K562 (cell line): ENCODE data around the gene CCDC127. TPM values are rescaled to one million over a fixed set of nuclear protein-coding genes. Genes with fewer than 3 reads are reported as not detected.
A peak's percentile ranks its signal among the peaks of the same experiment; 100 is the strongest.

Experiments
- ATAC-seq: fragments of 200-7000 bp; cut with Tn5 transposase; 3 replicates; pipeline ENCODE4 v1.9.1; 2020; ENCODE audit warnings: moderate library complexity
- BruUV-seq: library from RNA; stranded (reverse); fragments of 400-500 nt; replicated peaks from 2 replicates; lab custom pipeline; 2021; lab: Mats Ljungman, UMichigan
- CTCF ChIA-PET: fragments of 300-600 bp; formaldehyde crosslinking; extraction: SDS; loops from one replicate; lab custom pipeline; 2021; ENCODE audit warnings: low intra/inter-chr PET ratio; lab: Yijun Ruan, JAX
- POLR2A ChIA-PET: fragments of 300-600, 350-650 bp; sonication (Branson Sonifier 250); formaldehyde crosslinking; extraction: SDS; loops from one replicate; lab custom pipeline; 2021; ENCODE audit warnings: antibody characterized with exemption, inconsistent platforms; lab: Yijun Ruan, JAX
- DNase-seq, 4 experiments: peaks; one replicate each; pipeline versions ENCODE4 v3.0.0 to v3.0.0-alpha.2; 2011 to 2018; ENCODE audit warnings: low spot score in 3 of 4, mixed read lengths in 3 of 4; ENCODE audit errors: extremely low read depth in 1 of 4
- FAIRE-seq: peaks from 2 replicates; lab custom pipeline; 2011; peaks lifted over from hg19 to GRCh38; lab: Jason Lieb, UNC
- H2AFZ ChIP-seq: 2 replicates; pipeline ENCODE4 v1.6.0; 2011; ENCODE audit warnings: low read depth, low read length, control low read depth, inconsistent platforms
- H3K27ac ChIP-seq: fragments of 200-600 bp; 3 replicates; pipeline ENCODE4 v1.8.0; 2011; ENCODE audit warnings: low read depth, mild to moderate bottlenecking, control low read depth, inconsistent platforms, low read length, moderate library complexity, mixed read lengths; ENCODE audit errors: extremely low read depth
- H3K27me3 ChIP-seq, 2 experiments: fragments of 300-600 bp in 1 of 2; 2 replicates in 1 of 2; 3 replicates in 1 of 2; pipeline versions ENCODE4 v1.6.0 to v1.8.0; 2011; ENCODE audit warnings: inconsistent platforms in 2 of 2, low read length in 2 of 2, mild to moderate bottlenecking in 1 of 2, mixed read lengths in 1 of 2, moderate library complexity in 1 of 2; ENCODE audit not compliant: control insufficient read depth in 2 of 2, insufficient read depth in 2 of 2
- H3K36me3 ChIP-seq: fragments of 300-600 bp; 3 replicates; pipeline ENCODE4 v1.8.0; 2011; ENCODE audit warnings: mild to moderate bottlenecking, low read length, inconsistent platforms; ENCODE audit not compliant: control insufficient read depth, insufficient read depth
- H3K4me1 ChIP-seq, 2 experiments: fragments of 200-600 bp in 1 of 2; replicated peaks in 1 of 2; 2 replicates in 1 of 2; 3 replicates in 1 of 2; pipeline versions ENCODE4 v1.5.1 to v1.8.0; 2011; ENCODE audit warnings: inconsistent platforms in 2 of 2, low read length in 2 of 2, mild to moderate bottlenecking in 1 of 2, mixed read lengths in 1 of 2, moderate library complexity in 1 of 2; ENCODE audit not compliant: control insufficient read depth in 2 of 2, insufficient read depth in 2 of 2
- H3K4me2 ChIP-seq: 2 replicates; pipeline ENCODE4 v1.6.1; 2011; ENCODE audit warnings: low read length, control low read depth, inconsistent platforms, mixed read lengths; ENCODE audit not compliant: insufficient read depth
- H3K4me3 ChIP-seq: fragments of 200-600 bp; sonication (generic), shearing (Covaris generic); 2 replicates; pipeline ENCODE4 v1.5.1; 2016; ENCODE audit warnings: control low read depth, inconsistent platforms
- H3K79me2 ChIP-seq: fragments of 200-600 bp; 3 replicates; pipeline ENCODE4 v1.8.0; 2011; ENCODE audit warnings: low read length, inconsistent platforms; ENCODE audit not compliant: control insufficient read depth, insufficient read depth
- H3K9ac ChIP-seq, 2 experiments: 2 replicates each; pipeline versions ENCODE4 v1.6.0 to v1.6.1; 2011; ENCODE audit warnings: low read depth in 2 of 2, low read length in 2 of 2, control low read depth in 1 of 2, inconsistent platforms in 1 of 2, mild to moderate bottlenecking in 1 of 2, mixed read lengths in 1 of 2; ENCODE audit not compliant: insufficient read depth in 1 of 2
- H3K9me1 ChIP-seq: one replicate; pipeline ENCODE4 v1.6.0; 2011; ENCODE audit warnings: inconsistent platforms, mild to moderate bottlenecking, low read length, moderate library complexity; ENCODE audit not compliant: control insufficient read depth, insufficient read depth
- H3K9me3 ChIP-seq: replicated peaks from 2 replicates; pipeline ENCODE4 v1.5.1; 2011; ENCODE audit warnings: low read depth, low read length, inconsistent platforms; ENCODE audit not compliant: control insufficient read depth, insufficient read depth
- H4K20me1 ChIP-seq: replicated peaks from 2 replicates; pipeline ENCODE4 v1.6.1; 2011; ENCODE audit warnings: low read length, inconsistent platforms, mixed read lengths; ENCODE audit not compliant: control insufficient read depth, insufficient read depth
- RBM25 ChIP-seq: fragments of 200-400 bp; formaldehyde crosslinking; IDR thresholded peaks from 2 replicates; pipeline ENCODE4 v1.6.1; 2018; ENCODE audit warnings: low read length, low read depth, moderate library complexity; ENCODE audit not compliant: severe bottlenecking
- ZBTB33 ChIP-seq: sonication (generic); formaldehyde crosslinking; IDR thresholded peaks from 2 replicates; pipeline ENCODE4 v1.8.1; 2023; ENCODE audit warnings: mild to moderate bottlenecking, missing genetic modification reagents
- ZNF324 ChIP-seq: fragments of 250-450 bp; sonication (Bioruptor Pico); IDR thresholded peaks from 2 replicates; pipeline ENCODE4 v1.4.0; 2020; ENCODE audit warnings: mild to moderate bottlenecking
- WGBS: fragments of 100-300 bp; shearing (Covaris generic); methylation state at CpG from one replicate; pipeline ENCODE4 v1.1.6; 2016; ENCODE audit warnings: low coverage, mixed read lengths; ENCODE audit not compliant: insufficient coverage; ENCODE audit errors: missing lambda C conversion rate; 5-methylcytosine and 5-hydroxymethylcytosine counted together
- in situ Hi-C: fragments of 300-500 bp; cut with MboI; formaldehyde crosslinking; loops from 4 replicates; pipeline ENCODE4 v1.15.0; 2018; ENCODE audit warnings: inconsistent platforms, mixed read lengths
- intact Hi-C: fragments of 100-400 bp; cut with micrococcal nuclease; formaldehyde crosslinking; loops from 2 replicates; pipeline ENCODE4 v1.14.2; 2022
- polyA plus RNA-seq, 8 experiments: library from polyadenylated mRNA; depleted of rRNA in 4 of 8; stranded (reverse) in 5 of 8; unstranded in 3 of 8; fragments of >200 nt; fragmentation: Nextera tagmentation in 2 of 8; fragmentation: Illumina TruSeq in 1 of 8; extraction: Ambion mirVana in 2 of 8; extraction: Trizol in 1 of 8; gene quantifications; 2 replicates each; pipeline versions ENCODE4 v1.2.1 to v1.2.3, GENCODE V29; 2011 to 2014; ENCODE audit warnings: inconsistent platforms in 1 of 8, missing spikeins in 1 of 8
- total RNA-seq, 7 experiments: library from RNA; depleted of rRNA in 6 of 7; stranded (reverse); fragments of >200 nt in 6 of 7; fragmentation: Illumina TruSeq in 2 of 7; extraction: Trizol in 2 of 7; gene quantifications; 2 replicates each; pipeline versions ENCODE4 v1.2.1 to v1.2.3, GENCODE V29; 2011 to 2021; ENCODE audit warnings: low replicate concordance in 1 of 7

CCDC127 gene
- total and polyA plus RNA-seq, 9 of the 15 experiments (the other 6 are each of a cell fraction or from before 2014, with no cell fraction given): 2.7 to 4.5 (median 4.1) TPM

- peaks cover 2 to 33% of the 10 kb centered on the region in 2 experiments; a peak in 3 of 5 replicates for H3K4me1 ChIP-seq
- 63% methylated on average over 23 of the region's 23 CpGs for WGBS
- in situ Hi-C loops (no loop called here), intact Hi-C loops (no loop called here)
- no peak overlapping the region for H3K4me2 ChIP-seq
- H3K36me3 ChIP-seq: peaks cover 18% of the 10 kb centered on the region
- ChIA-PET POLR2A (interaction anchor here (0.9 to 1.0 kb wide), 2 partner anchors 9 to 10 kb away, joined by 3 to 5 read pairs; partner anchors contain the start of gene LRRC14B), CTCF (no interaction called here)
- no peak for DNase-seq
- H3K79me2 ChIP-seq: no peaks in the 10 kb centered on the region
- H3K9me3 ChIP-seq: no peaks in the 10 kb centered on the region
- no peak overlapping the region; a peak in 1 of 4 replicates for H3K9ac ChIP-seq
- peak; percentile 58 for ATAC-seq
- H3K27ac ChIP-seq: no peak overlapping the region
- BruUV-seq: no TSS peak
- H4K20me1 ChIP-seq: no peaks in the 10 kb centered on the region; the same call in 1 of the 2 replicates
- H3K9me1 ChIP-seq: no peaks in the 10 kb centered on the region
- no peak overlapping the region for H2AFZ ChIP-seq
- TF ChIP-seq ZBTB33 (CRISPR knock-in tag) (peak; percentile 58; the same call in 1 of the 2 replicates), RBM25 (no peak), ZNF324 (CRISPR knock-in tag) (no peak)
- peak; percentile 26 for FAIRE-seq
- H3K27me3 ChIP-seq: no peaks in the 10 kb centered on the region
- no peak overlapping the region for H3K4me3 ChIP-seq
Measured at GRCh38 chr5:199950-200645, 17.9 kb downstream of the CCDC127 start.
